Stimulated activated CD4-positive, alpha-beta T cell treated with anti-CD3 and anti-CD28 coated beads, Interleukin-4, amount 100 ng/mL, for 48 hours (primary cell): Measurements from ENCODE around the gene NEK1.
A peak's percentile ranks its signal among the peaks of the same experiment; 100 is the strongest.

ENCODE experiments used
- DNase-seq, 2 donors: peaks; one replicate each; pipeline ENCODE4 v3.0.0-alpha.2; 2020; ENCODE audit warnings: low read depth in 2 of 2

The NEK1 gene, protein sequence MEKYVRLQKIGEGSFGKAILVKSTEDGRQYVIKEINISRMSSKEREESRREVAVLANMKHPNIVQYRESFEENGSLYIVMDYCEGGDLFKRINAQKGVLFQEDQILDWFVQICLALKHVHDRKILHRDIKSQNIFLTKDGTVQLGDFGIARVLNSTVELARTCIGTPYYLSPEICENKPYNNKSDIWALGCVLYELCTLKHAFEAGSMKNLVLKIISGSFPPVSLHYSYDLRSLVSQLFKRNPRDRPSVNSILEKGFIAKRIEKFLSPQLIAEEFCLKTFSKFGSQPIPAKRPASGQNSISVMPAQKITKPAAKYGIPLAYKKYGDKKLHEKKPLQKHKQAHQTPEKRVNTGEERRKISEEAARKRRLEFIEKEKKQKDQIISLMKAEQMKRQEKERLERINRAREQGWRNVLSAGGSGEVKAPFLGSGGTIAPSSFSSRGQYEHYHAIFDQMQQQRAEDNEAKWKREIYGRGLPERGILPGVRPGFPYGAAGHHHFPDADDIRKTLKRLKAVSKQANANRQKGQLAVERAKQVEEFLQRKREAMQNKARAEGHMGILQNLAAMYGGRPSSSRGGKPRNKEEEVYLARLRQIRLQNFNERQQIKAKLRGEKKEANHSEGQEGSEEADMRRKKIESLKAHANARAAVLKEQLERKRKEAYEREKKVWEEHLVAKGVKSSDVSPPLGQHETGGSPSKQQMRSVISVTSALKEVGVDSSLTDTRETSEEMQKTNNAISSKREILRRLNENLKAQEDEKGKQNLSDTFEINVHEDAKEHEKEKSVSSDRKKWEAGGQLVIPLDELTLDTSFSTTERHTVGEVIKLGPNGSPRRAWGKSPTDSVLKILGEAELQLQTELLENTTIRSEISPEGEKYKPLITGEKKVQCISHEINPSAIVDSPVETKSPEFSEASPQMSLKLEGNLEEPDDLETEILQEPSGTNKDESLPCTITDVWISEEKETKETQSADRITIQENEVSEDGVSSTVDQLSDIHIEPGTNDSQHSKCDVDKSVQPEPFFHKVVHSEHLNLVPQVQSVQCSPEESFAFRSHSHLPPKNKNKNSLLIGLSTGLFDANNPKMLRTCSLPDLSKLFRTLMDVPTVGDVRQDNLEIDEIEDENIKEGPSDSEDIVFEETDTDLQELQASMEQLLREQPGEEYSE (N-terminal part only)

GRCh38 chr4:169611991-169612870, at the start of gene NEK1:
NEK1 (minus strand) TSS chr4:169612583; CDS start chr4:169602630, 9,953 bp downstream.
- DNase-seq = peak; percentile 81 to 83

DNA sequence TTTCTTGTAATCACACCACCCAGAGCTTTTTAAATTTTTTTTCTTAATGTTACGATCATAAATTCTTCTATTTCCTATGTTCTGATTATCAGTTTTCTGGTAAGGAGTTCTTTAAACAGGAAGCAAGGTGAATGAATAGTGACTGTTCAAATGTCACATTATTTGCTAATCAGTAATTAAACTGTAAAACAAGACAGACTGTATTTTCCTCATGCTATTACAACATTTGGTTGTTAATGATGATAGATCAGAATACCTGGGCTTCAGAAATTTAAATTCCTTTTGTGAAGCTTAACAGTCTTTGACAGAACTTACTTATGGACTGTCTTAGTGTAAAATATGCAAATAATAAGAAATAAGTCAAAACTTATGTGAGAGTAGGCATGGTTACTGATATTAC, 49.4 kb upstream of the NEK1 start:
- DNase-seq = no peak

DNA sequence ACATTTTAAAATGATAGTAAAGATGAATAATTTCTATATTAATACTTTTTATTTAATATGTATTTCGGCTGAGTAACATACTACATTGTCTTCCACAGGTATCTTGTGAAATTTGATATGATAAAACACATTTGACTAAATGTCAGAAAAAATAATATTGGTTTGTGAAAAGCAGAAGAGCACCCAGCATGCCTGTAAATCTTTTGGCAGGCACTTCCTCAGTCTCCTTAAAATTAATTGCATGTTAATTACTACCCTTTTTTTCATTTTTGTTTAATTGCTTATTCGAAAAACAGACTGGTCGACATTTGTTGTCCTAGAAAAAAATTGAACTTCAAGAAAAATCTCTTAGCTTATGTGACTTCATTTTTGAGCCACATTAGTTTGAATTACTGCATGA, 48.5 kb upstream of the NEK1 start:
- DNase-seq = no peak

- peak; percentile 15 to 42 for DNase-seq
Measured at GRCh38 chr4:169659716-169660670, 47.6 kb upstream of the NEK1 start.

DNA sequence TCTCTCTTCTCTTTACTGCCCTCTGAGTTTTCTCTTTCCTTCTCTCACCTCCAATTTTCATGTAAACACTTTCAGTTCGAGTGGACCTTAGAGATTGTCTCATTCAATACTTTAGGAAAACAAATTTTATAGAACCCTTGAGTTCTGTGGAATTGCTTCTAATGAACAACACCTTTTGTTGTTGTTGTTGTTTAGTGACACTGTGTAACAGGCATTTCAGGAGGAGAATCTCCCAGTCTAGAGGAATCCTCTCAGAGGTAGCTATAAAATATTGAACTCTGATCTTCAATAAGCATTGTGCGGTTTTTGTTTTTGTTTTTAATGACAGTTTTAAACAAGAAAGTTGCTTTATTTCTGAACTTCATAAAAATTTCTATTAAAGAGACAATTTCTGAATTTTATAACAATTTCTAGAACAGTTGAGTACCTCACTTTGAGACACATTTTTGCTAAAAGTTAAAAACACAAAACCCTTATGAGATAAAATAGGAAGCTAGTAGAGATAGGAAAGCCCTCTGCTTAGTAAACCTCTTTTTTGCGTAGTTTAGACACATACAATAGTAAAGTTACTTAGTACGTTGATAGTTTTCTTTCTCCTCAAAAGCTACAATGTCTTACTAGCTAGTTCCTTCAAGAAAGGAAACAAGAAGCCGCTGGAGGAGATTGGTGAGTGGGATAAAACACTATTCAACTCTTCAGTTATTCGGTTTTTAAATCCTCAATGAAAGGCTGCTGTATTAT, 46.8 kb upstream of the NEK1 start:
- no peak for DNase-seq

DNA sequence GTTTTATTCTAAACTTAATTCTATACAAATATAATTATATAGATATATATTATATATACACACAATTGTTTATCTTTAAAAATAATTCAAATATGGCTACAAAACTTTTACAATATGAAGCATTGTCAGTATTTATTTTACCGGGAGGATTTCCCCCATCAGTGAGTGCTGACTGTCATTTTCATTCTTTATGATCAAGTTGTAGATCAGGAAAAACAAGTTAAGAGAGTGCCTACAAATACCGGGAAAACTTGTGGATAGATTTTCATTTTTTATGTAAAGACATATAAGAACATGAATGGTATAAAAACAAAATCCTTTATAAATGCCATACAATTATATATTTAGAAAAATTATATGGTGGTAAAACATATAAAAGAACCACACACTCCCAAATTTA, 45.8 kb upstream of the NEK1 start:
- DNase-seq = no peak

DNA sequence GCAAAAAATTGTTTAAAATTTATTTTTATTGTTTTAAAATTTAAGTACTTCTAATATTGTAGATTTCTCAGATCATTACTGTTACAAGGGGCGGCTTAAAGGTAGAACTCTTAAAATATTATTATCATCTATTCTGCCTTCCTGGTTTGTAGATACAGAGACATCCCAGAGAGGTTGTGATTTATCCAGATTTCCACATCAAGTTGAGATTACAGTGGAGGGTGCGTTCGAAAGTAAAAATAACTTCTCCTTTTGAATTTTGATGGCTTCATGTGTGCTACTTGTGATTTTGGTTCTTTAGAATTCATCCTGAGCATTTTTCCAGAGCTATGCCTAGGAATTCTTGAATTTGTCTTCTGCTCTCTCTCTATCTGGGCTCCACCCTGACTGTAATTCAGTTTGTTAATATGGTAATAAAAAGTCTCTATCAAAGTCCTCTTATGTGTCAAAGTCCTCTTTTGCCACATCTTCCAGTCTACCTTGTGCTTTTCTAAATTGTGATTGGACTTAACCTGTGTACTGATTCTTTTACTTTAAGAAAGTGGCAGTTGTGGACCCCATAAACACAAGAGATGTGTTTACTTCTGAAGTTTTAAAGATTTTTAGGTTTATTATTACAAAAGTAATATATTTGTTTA, 45.2 kb upstream of the NEK1 start:
- DNase-seq = no peak

- no peak for DNase-seq
Measured at GRCh38 chr4:169655401-169655800, 43.0 kb upstream of the NEK1 start.

DNA sequence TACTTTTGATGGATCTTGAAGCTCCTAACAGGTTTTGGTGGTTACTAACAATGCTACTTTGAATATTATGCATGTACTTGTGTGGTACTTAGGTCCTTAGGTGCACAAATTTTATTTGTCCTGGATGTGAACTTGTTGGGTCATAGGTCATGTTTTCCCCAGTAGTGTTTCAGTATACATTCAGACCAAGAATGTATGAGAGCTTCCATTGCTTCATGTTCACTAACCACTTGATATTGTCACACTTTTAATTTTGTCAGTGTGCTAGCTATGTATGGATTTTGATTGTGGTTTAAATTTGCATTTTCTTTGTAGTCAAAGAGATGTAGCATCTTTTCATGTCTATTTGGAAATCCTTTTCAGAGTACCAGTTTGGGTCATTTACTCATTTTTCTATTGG, 40.2 kb upstream of the NEK1 start:
- DNase-seq = no peak

GRCh38 chr4:169650227-169650936, 38.0 kb upstream of the NEK1 start:
- DNase-seq = no peak

DNA sequence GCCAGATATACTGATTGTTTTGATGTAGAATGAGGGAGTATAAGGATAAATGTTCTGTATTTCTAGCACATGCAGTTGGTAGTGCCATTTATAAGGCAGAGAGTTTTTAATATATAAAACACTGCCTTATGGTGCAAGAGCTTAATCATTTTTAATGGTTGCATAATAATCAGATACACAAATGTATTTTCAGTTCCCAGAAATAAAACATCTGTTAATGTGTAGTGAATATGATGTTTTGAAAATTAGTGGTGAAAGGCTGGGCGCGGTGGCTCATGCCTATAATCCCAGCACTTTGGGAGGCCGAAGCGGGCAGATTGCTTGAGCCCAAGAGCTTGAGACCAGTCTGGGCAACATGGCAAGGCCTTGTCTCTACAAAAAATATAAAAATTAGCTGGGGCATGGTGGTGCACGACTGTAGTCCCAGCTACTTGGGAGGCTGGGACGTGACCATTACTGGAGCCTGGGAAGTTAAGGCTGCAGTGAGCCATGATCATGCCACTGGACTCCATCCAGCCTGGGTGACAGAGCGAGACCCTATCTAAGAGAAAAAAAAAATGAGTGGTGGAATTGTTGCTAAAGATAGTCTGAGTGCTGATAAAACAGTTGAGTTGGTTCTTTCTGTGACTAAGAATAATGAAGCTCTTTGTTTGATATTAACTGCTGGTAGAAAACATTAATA, 37.3 kb upstream of the NEK1 start:
- DNase-seq = no peak

DNA sequence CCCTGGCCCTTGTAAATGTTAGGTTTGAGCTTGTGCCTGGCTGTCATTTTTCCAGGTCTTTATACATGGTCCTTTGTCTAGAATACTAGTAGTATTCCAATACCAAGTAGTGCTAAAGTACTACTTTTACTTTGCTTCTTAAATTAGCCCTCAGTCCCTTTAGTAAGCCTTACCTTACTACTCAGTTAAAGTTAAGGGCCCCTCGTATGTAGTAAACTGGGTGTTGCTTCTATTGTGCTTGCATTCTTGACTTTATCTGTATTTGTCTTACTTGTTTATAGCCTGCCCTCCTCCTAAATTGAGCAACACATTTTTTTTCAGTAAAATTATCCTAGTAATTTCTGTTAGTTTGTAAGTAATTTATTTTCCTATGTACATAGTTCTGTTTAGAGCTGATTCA, 33.2 kb upstream of the NEK1 start:
- no peak for DNase-seq

DNA sequence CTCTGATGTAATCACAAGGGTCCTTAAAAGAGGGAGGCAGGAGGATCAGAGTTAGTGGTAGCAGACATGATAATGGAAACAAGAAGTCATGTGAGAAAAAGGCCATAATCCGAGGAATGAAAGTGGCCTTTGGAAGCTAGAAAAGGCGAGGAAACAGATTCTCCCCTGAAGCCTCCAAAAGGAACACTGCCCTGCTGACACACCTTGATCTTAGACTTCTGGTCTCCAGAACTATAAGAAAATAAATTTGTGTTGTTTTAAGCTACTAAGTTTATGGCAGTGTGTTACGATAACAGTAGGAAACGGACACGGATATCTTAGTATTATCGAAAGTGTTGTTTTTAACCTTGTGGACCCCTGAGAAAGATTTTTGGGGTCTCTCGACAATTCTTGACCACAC, 32.4 kb upstream of the NEK1 start:
- no peak for DNase-seq

DNA sequence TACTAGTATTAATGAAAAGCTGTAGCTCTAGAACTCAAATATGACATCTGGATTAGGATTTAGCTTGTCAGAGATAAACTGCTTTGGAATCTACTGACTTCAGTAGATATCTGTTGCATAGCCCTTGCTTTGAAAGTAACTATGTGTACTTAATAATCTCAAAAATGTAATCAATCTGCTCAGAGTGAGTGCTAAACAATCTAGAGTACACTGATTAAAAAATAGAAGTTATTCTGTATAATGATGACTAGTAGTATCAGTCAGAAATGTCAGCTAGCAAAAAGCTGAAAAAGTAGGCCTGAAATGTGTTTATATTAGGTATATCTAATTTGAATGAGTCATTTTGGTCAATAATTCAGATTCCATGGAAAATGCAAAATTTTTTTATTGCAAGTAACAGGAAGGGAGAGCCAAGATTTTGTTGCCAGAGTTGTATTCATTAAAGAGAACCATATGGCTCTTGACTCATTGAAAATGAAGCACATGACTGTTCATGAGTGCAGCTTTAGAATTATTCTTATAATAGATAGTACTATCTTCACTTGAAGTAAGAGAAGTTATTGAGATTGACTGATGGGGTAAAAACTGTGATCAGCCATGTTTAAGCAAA, 28.0 kb upstream of the NEK1 start:
- DNase-seq = no peak

DNA sequence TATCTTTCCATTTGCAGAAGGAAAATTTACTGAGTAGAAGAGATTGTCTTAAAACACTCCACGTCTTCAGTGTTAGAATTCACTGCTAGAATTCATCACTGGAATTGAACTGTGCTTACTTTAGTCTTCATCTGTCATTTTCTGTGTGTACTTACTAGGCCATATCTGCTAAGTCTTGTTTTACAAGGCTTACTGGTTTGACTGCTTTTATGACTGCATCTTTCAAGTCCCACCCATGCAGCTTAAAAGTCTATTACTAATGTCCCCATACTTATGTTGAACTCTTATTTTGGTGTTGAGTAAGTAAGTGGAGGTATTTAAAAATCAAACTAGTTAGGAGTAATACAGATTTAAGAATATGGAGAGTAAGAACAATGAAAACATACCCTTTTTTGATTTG, 22.6 kb upstream of the NEK1 start:
- no peak for DNase-seq

DNA sequence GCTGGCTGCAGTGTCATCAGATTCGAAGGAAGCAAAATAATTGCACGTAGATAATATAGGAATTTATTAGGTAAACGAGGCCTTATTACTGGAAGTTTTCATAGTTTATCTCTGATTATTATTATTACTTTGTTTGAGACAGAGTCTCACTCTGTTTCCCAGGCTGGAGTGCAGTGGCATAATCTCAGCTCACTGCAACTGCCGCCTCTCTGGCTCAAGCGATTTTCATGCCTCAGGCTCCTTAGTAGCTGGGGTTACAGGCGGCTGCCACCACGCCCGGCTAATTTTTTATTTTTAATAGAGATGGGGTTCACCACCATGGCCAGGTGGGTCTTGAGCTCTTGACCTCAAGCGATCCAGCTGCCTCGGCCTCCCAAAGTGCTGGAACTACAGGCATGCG, 20.5 kb upstream of the NEK1 start:
- no peak for DNase-seq

DNA sequence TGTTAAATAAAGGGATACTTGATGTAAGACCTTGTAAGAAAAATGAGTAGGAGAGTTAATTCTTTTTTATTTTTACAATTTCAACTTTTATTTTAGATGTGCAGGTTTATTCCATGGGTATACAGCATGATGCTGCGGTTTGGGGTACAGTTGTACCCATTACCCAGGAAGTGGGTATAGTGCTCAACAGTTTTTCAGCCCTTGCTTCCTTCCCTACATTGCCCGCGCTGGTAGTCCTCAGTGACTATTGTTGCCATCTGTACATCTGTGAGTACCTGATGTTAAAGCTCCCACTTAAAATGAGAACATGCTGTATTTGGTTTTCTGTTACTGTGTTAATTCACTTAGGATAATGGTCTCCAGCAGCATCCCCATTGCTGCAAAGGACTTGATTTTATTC, 17.7 kb upstream of the NEK1 start:
- DNase-seq = no peak
